GM21737 (cell line): ENCODE measurements around the gene CMTM1.
"Not testable (repeated sequence)": the region's sequence is repeated elsewhere in the genome, so short reads cannot be mapped to it uniquely, and the experiment has no call there.

Source experiments
- ATAC-seq: cut with Tn5 transposase; IDR thresholded peaks from one replicate; pipeline ENCODE4 v1.9.1; 2021; ENCODE audit warnings: mild to moderate bottlenecking, moderate library complexity; ENCODE audit not compliant: unreplicated experiment

CMTM1 gene

DNA sequence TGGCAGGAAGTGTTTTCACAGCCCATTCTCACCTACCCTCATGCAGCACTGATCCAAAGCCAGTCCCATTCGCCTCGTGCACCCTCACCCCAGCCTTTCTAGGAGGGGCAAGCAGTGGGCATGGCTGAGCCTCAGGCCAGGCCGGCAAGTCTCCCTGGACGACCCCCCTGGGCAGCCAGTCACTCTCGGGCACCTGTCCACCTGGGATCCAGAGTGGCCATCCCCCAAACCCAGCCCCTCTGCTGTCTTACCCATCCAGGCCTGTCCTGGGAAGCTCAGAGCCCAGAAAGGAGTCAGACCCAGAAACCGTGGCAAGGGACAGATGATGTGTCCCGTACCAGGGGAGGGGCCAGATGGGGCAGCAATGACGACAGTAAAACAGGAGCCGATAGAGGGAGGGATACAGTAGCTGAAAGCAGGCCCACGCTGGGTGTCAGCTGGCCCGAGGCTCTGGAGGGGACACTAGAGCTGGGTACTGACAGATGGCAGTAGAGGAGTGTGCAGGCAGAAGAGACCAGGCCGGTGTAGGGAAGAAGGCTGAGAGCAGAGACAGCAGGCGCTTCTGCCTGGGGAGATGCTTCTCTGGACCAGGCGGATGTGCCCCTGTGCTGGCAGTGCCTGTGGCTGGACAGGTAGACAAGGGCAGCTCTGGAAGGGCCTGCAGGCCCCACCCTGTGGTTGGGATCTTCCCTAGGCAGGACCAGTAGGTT, 44.0 kb downstream of the CMTM1 start:
- ATAC-seq, result no peak

- ATAC-seq, result not testable (repeated sequence)
These were observed 45.7 kb downstream of the CMTM1 start for GRCh38 chr16:66611911-66612310.

DNA sequence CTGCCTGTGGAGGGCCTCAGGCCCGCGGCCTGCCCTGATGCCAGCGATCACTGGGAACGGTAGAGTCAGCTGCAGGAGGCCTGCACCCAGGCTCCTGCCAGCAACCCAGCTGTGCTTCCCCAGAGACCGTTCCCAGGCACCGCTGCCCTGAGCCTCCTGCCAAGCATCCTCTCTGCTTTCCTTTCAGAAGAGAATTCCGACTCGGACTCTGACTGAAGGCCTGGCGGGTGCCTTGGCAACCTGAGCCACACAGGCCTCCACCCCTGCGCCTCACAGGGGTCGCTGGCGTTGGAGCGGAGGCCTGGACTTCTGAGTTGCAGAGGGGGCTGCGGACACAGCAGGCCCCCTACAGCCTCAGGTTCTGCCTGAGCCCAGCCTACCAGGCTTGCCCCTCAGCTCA, 46.2 kb downstream of the CMTM1 start:
- ATAC-seq, result no peak

- ATAC-seq, result no peak
These were observed 48.0 kb downstream of the CMTM1 start for GRCh38 chr16:66614161-66614802.

GRCh38 chr16:66616169-66616568, 49.9 kb downstream of the CMTM1 start:
- ATAC-seq, result no peak

DNA sequence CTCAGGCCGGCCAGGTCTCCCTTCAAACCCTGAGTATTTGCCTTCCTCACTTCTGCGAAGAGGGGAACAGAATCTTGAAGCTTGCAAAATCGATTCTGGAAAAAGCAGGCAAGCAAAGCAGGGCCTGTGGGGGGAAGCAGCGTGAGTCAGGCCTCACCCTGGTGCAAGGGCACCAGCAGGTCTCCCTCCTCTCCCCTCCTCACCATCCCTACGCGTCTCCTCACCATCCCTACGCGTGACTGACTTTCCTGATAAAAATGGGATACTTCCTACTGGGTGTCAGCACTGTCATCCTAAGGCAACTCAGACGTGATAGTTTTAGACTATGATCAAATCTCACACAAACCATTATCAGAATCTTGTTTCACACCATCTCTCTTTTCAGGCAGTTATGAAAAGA, 50.4 kb downstream of the CMTM1 start:
- ATAC-seq, result no peak

GRCh38 chr16:66617010-66617434, 50.8 kb downstream of the CMTM1 start:
- no peak for ATAC-seq

- ATAC-seq, result no peak
These were observed 51.5 kb downstream of the CMTM1 start for GRCh38 chr16:66617728-66618127.

- ATAC-seq, result no peak
These were observed 52.5 kb downstream of the CMTM1 start for GRCh38 chr16:66618588-66619375.

- no peak for ATAC-seq
These were observed 53.5 kb downstream of the CMTM1 start for GRCh38 chr16:66619534-66620428.

- no peak for ATAC-seq
These were observed 54.2 kb downstream of the CMTM1 start for GRCh38 chr16:66620429-66620795.

- no peak for ATAC-seq
These were observed 55.7 kb downstream of the CMTM1 start for GRCh38 chr16:66621973-66622372.

DNA sequence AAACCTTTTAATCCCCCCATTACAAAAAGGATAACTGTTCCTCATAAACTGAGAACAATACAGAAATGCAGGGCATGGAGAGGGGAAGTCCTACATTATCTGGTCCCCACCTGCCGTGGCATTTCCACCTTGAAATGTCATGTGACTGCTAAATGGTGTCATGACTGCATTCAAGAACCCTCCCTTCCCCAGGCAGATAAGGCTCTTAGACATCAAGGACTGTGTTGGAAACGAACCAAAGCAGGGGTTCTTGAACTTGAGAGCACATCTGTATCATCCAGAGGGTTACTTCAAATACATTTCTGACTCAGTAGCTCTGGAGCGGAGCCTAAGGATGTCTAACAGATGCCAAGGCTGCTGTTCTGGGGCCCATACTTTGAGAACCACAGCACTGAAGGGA, 56.6 kb downstream of the CMTM1 start:
- ATAC-seq, result no peak

DNA sequence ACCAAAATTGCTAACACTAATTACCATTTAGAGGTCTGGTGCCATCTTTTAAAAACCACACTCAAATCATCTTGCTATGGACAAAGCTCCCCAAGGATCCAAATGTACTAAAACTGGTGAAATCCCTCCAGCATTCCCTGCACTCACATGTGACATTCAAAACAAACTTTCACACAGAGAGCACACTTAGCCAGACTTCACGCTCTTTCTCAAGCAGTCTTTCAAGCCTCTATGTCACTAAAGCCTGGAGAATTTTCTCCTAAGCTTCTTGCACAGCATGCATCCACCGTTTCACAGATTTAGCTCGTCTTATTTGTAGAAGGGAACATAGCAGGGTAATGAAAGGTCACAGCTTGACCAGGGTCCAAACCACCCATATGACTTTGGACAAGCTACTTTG, 57.5 kb downstream of the CMTM1 start:
- no peak for ATAC-seq

DNA sequence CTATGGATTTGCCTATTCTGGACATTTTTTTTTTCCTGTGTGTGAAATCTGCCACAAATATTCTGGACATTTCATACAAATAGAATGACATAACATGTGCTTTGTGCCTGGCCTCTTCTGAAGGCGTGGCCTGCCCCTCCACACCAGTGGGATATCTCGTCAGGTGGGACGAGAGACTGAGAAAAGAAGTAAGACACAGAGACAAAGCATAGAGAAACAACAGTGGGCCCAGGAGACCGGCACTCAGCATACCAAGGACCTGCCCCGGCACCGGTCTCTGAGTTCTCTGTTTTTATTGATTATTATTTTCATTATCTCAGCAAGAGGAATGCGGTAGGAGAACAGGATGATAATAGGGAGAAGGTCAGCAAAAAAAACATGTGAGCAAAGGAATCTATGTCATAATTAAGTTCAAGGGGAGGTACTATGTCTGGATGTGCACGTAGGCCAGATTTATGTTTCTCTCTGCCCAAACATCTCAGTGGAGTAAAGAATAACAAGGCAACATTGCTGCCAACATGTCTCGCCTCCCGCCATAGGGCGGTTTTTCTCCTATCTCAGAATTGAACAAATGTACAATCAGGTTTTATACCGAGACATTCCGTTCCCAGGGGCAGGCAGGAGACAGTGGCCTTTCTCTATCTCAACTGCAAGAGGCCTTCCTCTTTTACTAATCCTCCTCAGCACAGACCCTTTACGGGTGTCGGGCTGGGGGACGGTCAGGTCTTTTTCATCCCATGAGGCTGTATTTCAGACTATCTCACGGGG, 61.6 kb downstream of the CMTM1 start:
- not testable (repeated sequence) for ATAC-seq
